Measurements from ENCODE around the gene ARFRP1. TPM values are rescaled to one million over a fixed set of nuclear protein-coding genes. Genes with fewer than 3 reads are reported as not detected.

Gene ARFRP1
- total and polyA plus RNA-seq, 2 experiments from 2014 or later, result 16.7 to 24.6 TPM

GRCh38 chr20:63668351-63668750 is 39.4 kb downstream of the ARFRP1 start (continued):
- TF ChIP-seq, protein P1, sequence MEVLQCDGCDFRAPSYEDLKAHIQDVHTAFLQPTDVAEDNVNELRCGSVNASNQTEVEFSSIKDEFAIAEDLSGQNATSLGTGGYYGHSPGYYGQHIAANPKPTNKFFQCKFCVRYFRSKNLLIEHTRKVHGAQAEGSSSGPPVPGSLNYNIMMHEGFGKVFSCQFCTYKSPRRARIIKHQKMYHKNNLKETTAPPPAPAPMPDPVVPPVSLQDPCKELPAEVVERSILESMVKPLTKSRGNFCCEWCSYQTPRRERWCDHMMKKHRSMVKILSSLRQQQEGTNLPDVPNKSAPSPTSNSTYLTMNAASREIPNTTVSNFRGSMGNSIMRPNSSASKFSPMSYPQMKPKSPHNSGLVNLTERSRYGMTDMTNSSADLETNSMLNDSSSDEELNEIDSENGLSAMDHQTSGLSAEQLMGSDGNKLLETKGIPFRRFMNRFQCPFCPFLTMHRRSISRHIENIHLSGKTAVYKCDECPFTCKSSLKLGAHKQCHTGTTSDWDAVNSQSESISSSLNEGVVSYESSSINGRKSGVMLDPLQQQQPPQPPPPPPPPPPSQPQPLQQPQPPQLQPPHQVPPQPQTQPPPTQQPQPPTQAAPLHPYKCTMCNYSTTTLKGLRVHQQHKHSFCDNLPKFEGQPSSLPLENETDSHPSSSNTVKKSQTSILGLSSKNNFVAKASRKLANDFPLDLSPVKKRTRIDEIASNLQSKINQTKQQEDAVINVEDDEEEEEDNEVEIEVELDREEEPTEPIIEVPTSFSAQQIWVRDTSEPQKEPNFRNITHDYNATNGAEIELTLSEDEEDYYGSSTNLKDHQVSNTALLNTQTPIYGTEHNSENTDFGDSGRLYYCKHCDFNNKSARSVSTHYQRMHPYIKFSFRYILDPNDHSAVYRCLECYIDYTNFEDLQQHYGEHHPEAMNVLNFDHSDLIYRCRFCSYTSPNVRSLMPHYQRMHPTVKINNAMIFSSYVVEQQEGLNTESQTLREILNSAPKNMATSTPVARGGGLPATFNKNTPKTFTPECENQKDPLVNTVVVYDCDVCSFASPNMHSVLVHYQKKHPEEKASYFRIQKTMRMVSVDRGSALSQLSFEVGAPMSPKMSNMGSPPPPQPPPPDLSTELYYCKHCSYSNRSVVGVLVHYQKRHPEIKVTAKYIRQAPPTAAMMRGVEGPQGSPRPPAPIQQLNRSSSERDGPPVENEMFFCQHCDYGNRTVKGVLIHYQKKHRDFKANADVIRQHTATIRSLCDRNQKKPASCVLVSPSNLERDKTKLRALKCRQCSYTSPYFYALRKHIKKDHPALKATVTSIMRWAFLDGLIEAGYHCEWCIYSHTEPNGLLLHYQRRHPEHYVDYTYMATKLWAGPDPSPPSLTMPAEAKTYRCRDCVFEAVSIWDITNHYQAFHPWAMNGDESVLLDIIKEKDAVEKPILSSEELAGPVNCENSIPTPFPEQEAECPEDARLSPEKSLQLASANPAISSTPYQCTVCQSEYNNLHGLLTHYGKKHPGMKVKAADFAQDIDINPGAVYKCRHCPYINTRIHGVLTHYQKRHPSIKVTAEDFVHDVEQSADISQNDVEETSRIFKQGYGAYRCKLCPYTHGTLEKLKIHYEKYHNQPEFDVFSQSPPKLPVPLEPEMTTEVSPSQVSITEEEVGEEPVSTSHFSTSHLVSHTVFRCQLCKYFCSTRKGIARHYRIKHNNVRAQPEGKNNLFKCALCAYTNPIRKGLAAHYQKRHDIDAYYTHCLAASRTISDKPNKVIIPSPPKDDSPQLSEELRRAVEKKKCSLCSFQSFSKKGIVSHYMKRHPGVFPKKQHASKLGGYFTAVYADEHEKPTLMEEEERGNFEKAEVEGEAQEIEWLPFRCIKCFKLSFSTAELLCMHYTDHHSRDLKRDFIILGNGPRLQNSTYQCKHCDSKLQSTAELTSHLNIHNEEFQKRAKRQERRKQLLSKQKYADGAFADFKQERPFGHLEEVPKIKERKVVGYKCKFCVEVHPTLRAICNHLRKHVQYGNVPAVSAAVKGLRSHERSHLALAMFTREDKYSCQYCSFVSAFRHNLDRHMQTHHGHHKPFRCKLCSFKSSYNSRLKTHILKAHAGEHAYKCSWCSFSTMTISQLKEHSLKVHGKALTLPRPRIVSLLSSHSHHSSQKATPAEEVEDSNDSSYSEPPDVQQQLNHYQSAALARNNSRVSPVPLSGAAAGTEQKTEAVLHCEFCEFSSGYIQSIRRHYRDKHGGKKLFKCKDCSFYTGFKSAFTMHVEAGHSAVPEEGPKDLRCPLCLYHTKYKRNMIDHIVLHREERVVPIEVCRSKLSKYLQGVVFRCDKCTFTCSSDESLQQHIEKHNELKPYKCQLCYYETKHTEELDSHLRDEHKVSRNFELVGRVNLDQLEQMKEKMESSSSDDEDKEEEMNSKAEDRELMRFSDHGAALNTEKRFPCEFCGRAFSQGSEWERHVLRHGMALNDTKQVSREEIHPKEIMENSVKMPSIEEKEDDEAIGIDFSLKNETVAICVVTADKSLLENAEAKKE (CRISPR knock-in tag; IDR thresholded peaks at IDR 0.05), result no peak
- TF ChIP-seq POLR2AphosphoS5 (IDR thresholded peaks at IDR 0.05; ENCODE audit: low read depth) (no peak), JUNB (IDR thresholded peaks at IDR 0.05; ENCODE audit: unreplicated experiment) (no peak)
- TF ChIP-seq, protein P2, sequence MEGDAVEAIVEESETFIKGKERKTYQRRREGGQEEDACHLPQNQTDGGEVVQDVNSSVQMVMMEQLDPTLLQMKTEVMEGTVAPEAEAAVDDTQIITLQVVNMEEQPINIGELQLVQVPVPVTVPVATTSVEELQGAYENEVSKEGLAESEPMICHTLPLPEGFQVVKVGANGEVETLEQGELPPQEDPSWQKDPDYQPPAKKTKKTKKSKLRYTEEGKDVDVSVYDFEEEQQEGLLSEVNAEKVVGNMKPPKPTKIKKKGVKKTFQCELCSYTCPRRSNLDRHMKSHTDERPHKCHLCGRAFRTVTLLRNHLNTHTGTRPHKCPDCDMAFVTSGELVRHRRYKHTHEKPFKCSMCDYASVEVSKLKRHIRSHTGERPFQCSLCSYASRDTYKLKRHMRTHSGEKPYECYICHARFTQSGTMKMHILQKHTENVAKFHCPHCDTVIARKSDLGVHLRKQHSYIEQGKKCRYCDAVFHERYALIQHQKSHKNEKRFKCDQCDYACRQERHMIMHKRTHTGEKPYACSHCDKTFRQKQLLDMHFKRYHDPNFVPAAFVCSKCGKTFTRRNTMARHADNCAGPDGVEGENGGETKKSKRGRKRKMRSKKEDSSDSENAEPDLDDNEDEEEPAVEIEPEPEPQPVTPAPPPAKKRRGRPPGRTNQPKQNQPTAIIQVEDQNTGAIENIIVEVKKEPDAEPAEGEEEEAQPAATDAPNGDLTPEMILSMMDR (conservative IDR thresholded peaks at IDR 0.05; ENCODE audit: low read depth in 2 of 2), result no peak

DNA sequence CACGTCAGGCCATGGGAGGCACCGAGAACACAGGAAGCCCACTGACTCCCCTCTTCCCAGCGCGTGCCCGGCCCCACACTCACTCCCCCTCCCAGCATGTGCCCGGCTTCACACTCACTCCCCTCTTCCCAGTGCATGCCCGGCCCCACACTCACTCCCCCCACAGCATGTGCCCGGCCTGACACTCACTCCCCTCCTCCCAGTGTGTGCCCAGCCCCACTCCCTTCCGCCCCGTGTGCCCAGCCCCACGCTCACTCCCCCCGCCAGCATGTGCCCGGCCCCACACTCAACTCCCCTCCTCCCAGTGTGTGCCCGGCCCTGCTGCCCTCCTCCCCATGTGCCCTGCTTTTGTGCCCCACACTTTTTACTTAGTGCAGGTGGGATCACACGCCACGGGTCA is 39.9 kb downstream of the ARFRP1 start:
- no peak for DNase-seq (ENCODE audit: low spot score)
- H3K27ac Mint-ChIP-seq, result no peak overlapping the region
- H3K9me3 Mint-ChIP-seq, result no peaks in the 10 kb centered on the region
- Histone ChIP-seq H3K79me2 (replicated peaks; ENCODE audit: insufficient read depth) (no peaks in the 10 kb centered on the region), H3K9me2 (ENCODE audit: insufficient read depth) (no peaks in the 10 kb centered on the region), H3K4me3 (no peak overlapping the region), H3K36me3 (ENCODE audit: insufficient read depth) (no peaks in the 10 kb centered on the region), H4K20me1 (replicated peaks; ENCODE audit: insufficient read depth) (no peaks in the 10 kb centered on the region; the same call in 1 of the 2 replicates), H3K4me1 (ENCODE audit: insufficient read depth) (no peaks in the 10 kb centered on the region), H3F3A (replicated peaks; ENCODE audit: low read depth) (no peaks in the 10 kb centered on the region), H2AFZ (no peak overlapping the region), H3K27ac (ENCODE audit: low read depth) (no peak overlapping the region), H3K27me3 (ENCODE audit: insufficient read depth) (no peaks in the 10 kb centered on the region), H3K4me2 (no peak overlapping the region)
- H3K27me3 Mint-ChIP-seq (ENCODE audit: insufficient read depth, low read depth, poor library complexity), result peaks cover 11% of the 10 kb centered on the region
- ATAC-seq, result no peak
- H3K4me3 Mint-ChIP-seq, result no peak overlapping the region
- H3K4me1 Mint-ChIP-seq, result peaks cover 4% of the 10 kb centered on the region
- H3K36me3 Mint-ChIP-seq (ENCODE audit: low read depth), result peaks cover 46% of the 10 kb centered on the region
- TF ChIP-seq, protein P1 (CRISPR knock-in tag; IDR thresholded peaks at IDR 0.05), result no peak
- TF ChIP-seq, protein P3, sequence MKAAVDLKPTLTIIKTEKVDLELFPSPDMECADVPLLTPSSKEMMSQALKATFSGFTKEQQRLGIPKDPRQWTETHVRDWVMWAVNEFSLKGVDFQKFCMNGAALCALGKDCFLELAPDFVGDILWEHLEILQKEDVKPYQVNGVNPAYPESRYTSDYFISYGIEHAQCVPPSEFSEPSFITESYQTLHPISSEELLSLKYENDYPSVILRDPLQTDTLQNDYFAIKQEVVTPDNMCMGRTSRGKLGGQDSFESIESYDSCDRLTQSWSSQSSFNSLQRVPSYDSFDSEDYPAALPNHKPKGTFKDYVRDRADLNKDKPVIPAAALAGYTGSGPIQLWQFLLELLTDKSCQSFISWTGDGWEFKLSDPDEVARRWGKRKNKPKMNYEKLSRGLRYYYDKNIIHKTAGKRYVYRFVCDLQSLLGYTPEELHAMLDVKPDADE (IDR thresholded peaks at IDR 0.05), result no peak
- TF ChIP-seq NANOG (IDR thresholded peaks at IDR 0.05; ENCODE audit: borderline replicate concordance) (no peak), POLR2AphosphoS5 (IDR thresholded peaks at IDR 0.05; ENCODE audit: low read depth) (no peak), STAT1 (IDR thresholded peaks at IDR 0.05; ENCODE audit: unreplicated experiment) (no peak)
